ENCODE measurements around the gene NFIA. TPM values are rescaled to one million over a fixed set of nuclear protein-coding genes. Genes with fewer than 3 reads are reported as not detected.

Gene NFIA
- total and polyA plus RNA-seq, 2 donors (not counting 1 experiment from before 2014, with no cell fraction given): 5.4 to 11.0 TPM

GRCh38 chr1:61397935-61398334, 315.6 kb downstream of the NFIA start:
- Histone ChIP-seq H3K4me1 (ENCODE audit: control insufficient read depth, extremely low read depth, insufficient read depth, low read length) (no peaks in the 10 kb centered on the region), H3K79me2 (ENCODE audit: control insufficient read depth, insufficient read depth, low read length) (no peaks in the 10 kb centered on the region), H3K27me3 (ENCODE audit: control insufficient read depth, insufficient read depth, low read length) (no peaks in the 10 kb centered on the region), H3K27ac (ENCODE audit: insufficient read depth, low read length) (no peak overlapping the region), H4K20me1 (ENCODE audit: control insufficient read depth, extremely low read depth, insufficient read depth, low read length) (no peaks in the 10 kb centered on the region), H3K4me3 (replicated peaks in 1 of 4; ENCODE audit: control extremely low read depth in 1 of 4, insufficient read depth in 1 of 4, low read depth in 3 of 4, low read length in 4 of 4) (no peak overlapping the region), H3K9ac (ENCODE audit: insufficient read depth, low read length) (no peak overlapping the region), H3K4me2 (ENCODE audit: extremely low read depth, insufficient read depth, low read length) (no peak overlapping the region), H3K36me3 (ENCODE audit: control insufficient read depth, insufficient read depth, low read length) (no peaks in the 10 kb centered on the region), H2AFZ (ENCODE audit: low read length) (no peak overlapping the region), H3K9me3 (ENCODE audit: control insufficient read depth, insufficient read depth, low read depth, low read length) (no peaks in the 10 kb centered on the region)
- DNase-seq (ENCODE audit: low read depth in 2 of 2): peak; percentile 33 to 69
- TF ChIP-seq CTCF (conservative IDR thresholded peaks at IDR 0.05 in 1 of 2, IDR thresholded peaks at IDR 0.05 in 1 of 2; ENCODE audit: low read depth in 1 of 2, low read length in 2 of 2): no peak
- no peak for TF ChIP-seq EZH2 (IDR thresholded peaks at IDR 0.05; ENCODE audit: low read length, missing control alignments)

GRCh38 chr1:61399199-61399598, 316.8 kb downstream of the NFIA start:
- no peak for TF ChIP-seq CTCF (conservative IDR thresholded peaks at IDR 0.05 in 1 of 2, IDR thresholded peaks at IDR 0.05 in 1 of 2; ENCODE audit: low read depth in 1 of 2, low read length in 2 of 2)
- TF ChIP-seq EZH2 (IDR thresholded peaks at IDR 0.05; ENCODE audit: low read length, missing control alignments): no peak
- Histone ChIP-seq H3K79me2 (ENCODE audit: control insufficient read depth, insufficient read depth, low read length) (no peaks in the 10 kb centered on the region), H3K27ac (ENCODE audit: insufficient read depth, low read length) (no peak overlapping the region), H3K36me3 (ENCODE audit: control insufficient read depth, insufficient read depth, low read length) (no peaks in the 10 kb centered on the region), H4K20me1 (ENCODE audit: control insufficient read depth, extremely low read depth, insufficient read depth, low read length) (no peaks in the 10 kb centered on the region), H3K9me3 (ENCODE audit: control insufficient read depth, insufficient read depth, low read depth, low read length) (no peaks in the 10 kb centered on the region), H3K4me3 (replicated peaks in 1 of 4; ENCODE audit: control extremely low read depth in 1 of 4, insufficient read depth in 1 of 4, low read depth in 3 of 4, low read length in 4 of 4) (no peak overlapping the region), H2AFZ (ENCODE audit: low read length) (no peak overlapping the region), H3K4me1 (ENCODE audit: control insufficient read depth, extremely low read depth, insufficient read depth, low read length) (no peaks in the 10 kb centered on the region), H3K9ac (ENCODE audit: insufficient read depth, low read length) (no peak overlapping the region), H3K4me2 (ENCODE audit: extremely low read depth, insufficient read depth, low read length) (no peak overlapping the region), H3K27me3 (ENCODE audit: control insufficient read depth, insufficient read depth, low read length) (no peaks in the 10 kb centered on the region)
- DNase-seq (ENCODE audit: low read depth in 2 of 2): no peak

GRCh38 chr1:61400131-61400770, 317.9 kb downstream of the NFIA start:
- TF ChIP-seq EZH2 (IDR thresholded peaks at IDR 0.05; ENCODE audit: low read length, missing control alignments) (no peak), CTCF (conservative IDR thresholded peaks at IDR 0.05 in 1 of 2, IDR thresholded peaks at IDR 0.05 in 1 of 2; ENCODE audit: low read depth in 1 of 2, low read length in 2 of 2) (no peak)
- H3K79me2 ChIP-seq (ENCODE audit: control insufficient read depth, insufficient read depth, low read length): no peaks in the 10 kb centered on the region
- H3K27ac ChIP-seq (ENCODE audit: insufficient read depth, low read length): no peak overlapping the region
- H2AFZ ChIP-seq (ENCODE audit: low read length): no peak overlapping the region
- H3K27me3 ChIP-seq (ENCODE audit: control insufficient read depth, insufficient read depth, low read length): no peaks in the 10 kb centered on the region
- H3K36me3 ChIP-seq (ENCODE audit: control insufficient read depth, insufficient read depth, low read length): no peaks in the 10 kb centered on the region
- no peak for DNase-seq (ENCODE audit: low read depth in 2 of 2)
- H3K9ac ChIP-seq (ENCODE audit: insufficient read depth, low read length): no peak overlapping the region
- H4K20me1 ChIP-seq (ENCODE audit: control insufficient read depth, extremely low read depth, insufficient read depth, low read length): no peaks in the 10 kb centered on the region
- H3K4me3 ChIP-seq (replicated peaks in 1 of 4; ENCODE audit: control extremely low read depth in 1 of 4, insufficient read depth in 1 of 4, low read depth in 3 of 4, low read length in 4 of 4): no peak overlapping the region
- no peaks in the 10 kb centered on the region for H3K4me1 ChIP-seq (ENCODE audit: control insufficient read depth, extremely low read depth, insufficient read depth, low read length)
- H3K9me3 ChIP-seq (ENCODE audit: control insufficient read depth, insufficient read depth, low read depth, low read length): no peaks in the 10 kb centered on the region
- H3K4me2 ChIP-seq (ENCODE audit: extremely low read depth, insufficient read depth, low read length): no peak overlapping the region

Measured in fibroblast of lung (primary cell).